NCI-H345 (cell line): Measurements from ENCODE around the gene GSAP.
"Not testable (repeated sequence)": the region's sequence is repeated elsewhere in the genome, so short reads cannot be mapped to it uniquely, and the experiment has no call there.

ENCODE experiments used
- DNase-seq: peaks from one replicate; lab custom pipeline; 2025; lab: John Stamatoyannopoulos, UW

GSAP gene

DNA sequence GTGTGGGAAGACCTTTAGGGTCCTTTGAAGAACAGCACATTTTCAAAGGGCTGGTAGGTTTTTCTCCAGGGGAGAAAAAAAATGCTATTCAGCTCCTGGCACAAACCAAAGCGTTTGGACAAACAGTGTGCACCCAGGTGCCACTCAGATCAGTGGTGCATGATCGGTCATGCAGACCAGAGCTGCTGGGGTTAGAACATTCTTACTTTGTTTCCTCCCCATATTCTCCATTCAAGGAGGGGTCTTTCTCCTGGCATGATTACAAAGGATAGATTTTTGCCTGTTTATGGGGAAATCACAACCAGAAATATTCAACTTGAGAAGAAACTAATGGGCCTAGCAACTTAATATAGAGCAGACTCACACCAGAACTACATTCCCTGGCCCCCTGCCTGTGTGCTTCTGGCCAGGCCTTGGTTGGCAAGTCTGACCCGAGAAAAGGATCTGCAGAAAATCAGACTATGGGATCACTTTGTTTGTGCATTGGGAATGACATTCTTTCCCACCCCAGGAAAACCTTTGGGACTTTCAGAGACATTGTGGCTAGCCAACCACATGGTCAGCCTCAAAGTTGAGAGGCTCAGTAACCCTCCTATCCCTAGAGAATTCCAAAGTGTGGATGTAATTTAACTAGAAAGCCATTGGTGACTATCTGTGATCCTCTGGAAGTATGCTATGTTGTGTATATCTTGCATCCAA lies 134.2 kb downstream of the GSAP start:
- DNase-seq: no peak

DNA sequence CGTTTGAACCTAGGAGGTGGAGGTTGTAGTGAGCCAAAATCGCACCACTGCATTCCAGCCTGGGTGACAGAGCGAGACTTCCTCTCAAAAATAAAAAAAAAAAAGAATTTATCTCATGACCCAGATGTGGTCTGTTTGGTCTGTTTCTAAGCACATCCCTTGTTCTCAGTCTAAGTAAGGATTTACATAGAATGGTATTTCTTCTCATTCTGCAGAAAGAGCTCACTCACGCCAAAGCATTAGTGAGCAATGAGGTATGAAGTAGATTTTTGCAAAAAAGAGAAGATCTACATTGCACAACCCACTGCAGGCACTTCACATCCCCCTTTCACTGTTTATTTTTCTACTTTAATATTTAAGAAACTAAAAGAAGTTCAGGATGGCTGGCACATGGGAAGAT lies 140.0 kb downstream of the GSAP start:
- DNase-seq: no peak

DNA sequence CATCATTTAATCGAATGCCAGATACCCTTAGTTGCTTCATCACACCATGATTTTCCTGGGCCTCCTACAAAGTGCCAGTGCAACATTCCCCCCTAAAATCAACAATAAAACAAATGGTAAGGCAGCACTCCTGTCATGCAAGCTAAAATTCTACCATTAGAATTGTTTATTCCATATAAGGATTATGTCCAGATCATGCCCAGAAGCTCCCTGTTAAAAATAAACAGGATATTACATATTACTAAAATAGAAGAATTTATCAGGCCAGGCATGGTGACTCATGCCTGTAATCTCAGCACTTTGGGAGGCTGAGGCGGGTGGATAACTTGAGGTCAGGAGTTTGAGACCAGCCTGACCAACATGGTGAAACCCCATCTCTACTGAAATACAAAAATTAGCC lies 140.5 kb downstream of the GSAP start:
- not testable (repeated sequence) for DNase-seq

DNA sequence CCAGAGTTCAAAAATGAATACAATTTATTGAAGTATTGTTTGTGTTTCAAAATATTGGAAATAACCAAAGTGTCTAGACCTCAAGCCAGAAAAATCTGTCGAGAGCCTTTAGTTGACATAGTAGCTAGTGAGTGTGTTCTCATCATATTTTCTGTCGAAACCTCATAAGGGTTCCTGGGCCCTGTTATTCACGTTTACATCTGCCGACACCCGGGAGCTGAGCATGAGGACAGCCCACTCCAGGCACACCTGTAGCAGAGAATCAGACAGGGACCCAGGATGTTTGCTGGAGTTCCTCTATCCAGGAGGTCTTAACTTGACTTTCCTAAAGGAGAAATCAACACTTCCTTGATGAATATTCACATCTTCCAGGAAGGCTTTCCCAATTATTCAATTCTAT lies 144.4 kb downstream of the GSAP start:
- DNase-seq: no peak

DNA sequence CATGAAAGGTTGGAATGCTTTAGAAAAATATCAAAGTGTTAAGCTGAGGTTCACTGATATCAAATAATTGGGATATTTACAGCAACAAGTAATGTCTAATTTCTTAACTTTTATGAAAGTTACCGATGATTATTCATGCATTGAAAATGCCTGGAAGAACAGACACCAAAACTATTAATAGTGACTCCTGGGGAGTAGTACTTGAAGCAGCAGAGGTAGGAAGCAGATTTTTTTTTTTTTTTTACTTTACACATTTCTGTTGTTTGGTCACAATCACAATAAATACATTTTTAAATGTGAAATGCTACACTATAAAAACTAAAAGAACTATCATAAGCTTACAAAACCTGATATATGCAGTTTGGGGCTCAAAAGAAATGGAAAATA lies 146.1 kb downstream of the GSAP start:
- no peak for DNase-seq

DNA sequence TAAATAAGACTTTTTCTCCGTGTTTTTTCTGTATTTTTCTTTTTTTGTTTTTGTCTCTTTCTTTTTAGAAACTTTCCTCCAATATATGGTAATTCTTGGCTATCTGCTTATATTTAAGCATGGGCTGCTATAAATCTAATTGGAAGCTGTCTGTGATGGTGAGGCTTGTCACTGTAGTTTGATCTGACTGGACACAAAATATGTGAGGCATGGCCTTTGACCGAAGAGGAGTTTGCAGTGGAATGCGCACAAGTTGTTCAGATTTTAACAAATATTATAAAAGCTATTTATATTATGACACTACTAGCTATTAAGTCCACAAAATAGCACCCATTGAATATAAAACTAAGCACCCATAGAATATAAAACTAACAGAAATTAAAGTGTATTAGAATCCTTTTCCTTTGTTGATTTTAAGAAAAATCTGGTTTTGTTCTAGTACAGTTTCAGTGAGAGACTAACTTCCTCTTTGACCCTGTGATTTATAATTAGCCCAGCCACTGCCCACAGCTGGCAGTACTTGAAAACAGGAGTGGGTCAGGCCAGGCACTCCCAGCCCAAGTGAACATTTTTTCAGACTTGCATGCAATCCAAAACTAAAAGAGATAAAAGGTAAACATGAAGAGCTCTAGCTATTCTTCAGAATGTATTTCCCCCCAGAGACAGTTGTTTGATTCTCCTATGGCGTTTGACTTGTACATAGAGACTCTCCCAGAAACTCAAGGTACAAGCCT lies 146.6 kb downstream of the GSAP start:
- no peak for DNase-seq

DNA sequence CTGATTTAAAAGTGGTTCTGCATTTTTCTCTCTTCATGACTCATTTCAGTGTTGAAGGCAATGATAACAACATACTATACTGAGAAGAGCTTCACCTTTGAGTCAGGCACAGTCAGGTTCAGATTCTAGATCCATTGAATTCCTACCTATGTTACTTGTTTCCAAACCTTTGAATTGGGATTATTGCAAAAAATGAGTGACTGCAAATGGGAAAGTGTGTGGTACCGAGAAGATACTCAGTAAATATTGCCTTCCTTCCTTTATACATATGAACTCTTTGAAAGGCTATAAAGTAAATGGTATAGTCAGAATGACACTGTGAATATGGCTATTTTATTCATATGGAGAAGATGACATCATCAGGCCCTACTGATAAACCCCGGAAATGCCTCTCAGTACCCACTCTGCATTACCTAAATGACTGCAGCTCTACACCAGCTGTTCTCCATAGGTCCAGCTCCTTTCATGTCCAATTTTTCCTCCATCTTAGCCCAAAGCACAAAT lies 149.8 kb downstream of the GSAP start:
- no peak for DNase-seq

DNA sequence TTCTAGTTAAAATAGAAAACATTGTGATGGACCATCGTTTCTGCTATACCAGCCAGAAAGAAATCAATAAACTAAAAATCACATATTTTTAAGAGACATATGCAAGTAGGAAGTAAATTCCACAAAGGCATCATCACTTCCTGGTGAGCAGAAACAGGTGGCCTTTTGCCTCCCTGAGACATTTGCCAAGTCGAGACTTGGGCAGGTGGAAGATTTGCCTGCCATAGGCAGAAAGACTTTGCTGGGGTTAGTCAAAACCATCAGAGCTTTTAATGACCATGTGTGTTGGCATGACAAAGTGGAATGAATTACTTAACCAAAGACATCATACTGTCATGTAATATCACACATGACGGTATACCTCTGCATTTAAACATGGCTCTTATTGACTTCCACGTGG lies 150.5 kb downstream of the GSAP start:
- DNase-seq: no peak

DNA sequence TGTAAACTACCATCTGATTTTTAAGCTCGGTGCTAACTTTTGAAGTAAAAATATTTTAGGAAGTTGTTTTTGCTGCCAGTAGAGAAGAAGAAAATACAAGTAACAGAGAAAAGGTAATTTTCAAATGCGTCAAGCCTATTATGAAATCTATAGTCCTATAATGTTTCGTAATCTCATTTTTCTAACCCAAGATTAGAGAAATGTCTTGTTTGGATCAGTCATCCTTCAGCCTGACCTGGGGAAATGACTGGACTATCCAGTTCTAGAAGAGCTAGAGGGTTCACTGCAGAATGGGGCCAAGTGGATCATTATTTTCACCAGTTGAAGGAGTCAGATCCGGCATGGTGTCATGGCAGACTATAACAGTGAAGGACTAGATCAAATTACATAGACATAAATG lies 153.8 kb downstream of the GSAP start:
- no peak for DNase-seq
